DMS153 treated with DMSO at 0.1 percent for 48 hours (cell line): ENCODE results near the gene ZNF683.
"Not testable (repeated sequence)": the region's sequence is repeated elsewhere in the genome, so short reads cannot be mapped to it uniquely, and the experiment has no call there.

Experiments
- DNase-seq: peaks from one replicate; lab custom pipeline; 2025; ENCODE audit not compliant: unreplicated experiment; lab: John Stamatoyannopoulos, UW

The ZNF683 gene

GRCh38 chr1:26338670-26339069 is 33.9 kb downstream of the ZNF683 start:
- no peak for DNase-seq

- no peak for DNase-seq
Measured at GRCh38 chr1:26337625-26338024, 34.9 kb downstream of the ZNF683 start.

GRCh38 chr1:26337206-26337535 is 35.4 kb downstream of the ZNF683 start:
- DNase-seq: no peak

GRCh38 chr1:26336477-26337205 is 35.9 kb downstream of the ZNF683 start:
- DNase-seq: peak; percentile 88

GRCh38 chr1:26335774-26336476 is 36.6 kb downstream of the ZNF683 start:
- peak; percentile 48 for DNase-seq

- DNase-seq: not testable (repeated sequence)
Measured at GRCh38 chr1:26333312-26333711, 39.2 kb downstream of the ZNF683 start.

- no peak for DNase-seq
Measured at GRCh38 chr1:26330276-26330675, 42.3 kb downstream of the ZNF683 start.

- not testable (repeated sequence) for DNase-seq
Measured at GRCh38 chr1:26329380-26329779, 43.2 kb downstream of the ZNF683 start.

GRCh38 chr1:26328597-26328996 is 44.0 kb downstream of the ZNF683 start:
- no peak for DNase-seq

- peak; percentile 71 for DNase-seq
Measured at GRCh38 chr1:26327956-26328362, 44.6 kb downstream of the ZNF683 start.

- DNase-seq: no peak
Measured at GRCh38 chr1:26324550-26324949, 48.0 kb downstream of the ZNF683 start.

- no peak for DNase-seq
Measured at GRCh38 chr1:26323382-26323781, 49.2 kb downstream of the ZNF683 start.

- no peak for DNase-seq
Measured at GRCh38 chr1:26322042-26322331, 50.6 kb downstream of the ZNF683 start.

GRCh38 chr1:26321315-26322041 is 51.1 kb downstream of the ZNF683 start:
- DNase-seq: peak; percentile 69

GRCh38 chr1:26320896-26321295 is 51.7 kb downstream of the ZNF683 start:
- no peak for DNase-seq

- DNase-seq: no peak
Measured at GRCh38 chr1:26318338-26319064, 54.0 kb downstream of the ZNF683 start.

- DNase-seq: no peak
Measured at GRCh38 chr1:26317612-26318337, 54.8 kb downstream of the ZNF683 start, which contains the start of gene CD52. TSS of gene CD52 (plus strand) at chr1:26317958. CDS start at chr1:26318018, 60 bp downstream.

- DNase-seq: no peak
Measured at GRCh38 chr1:26317146-26317545, 55.4 kb downstream of the ZNF683 start.

- DNase-seq: no peak
Measured at GRCh38 chr1:26315874-26316850, 56.4 kb downstream of the ZNF683 start.

- no peak for DNase-seq
Measured at GRCh38 chr1:26314501-26314900, 58.0 kb downstream of the ZNF683 start.
